Measurements from ENCODE around the gene ACAN. TPM values are rescaled to one million over a fixed set of nuclear protein-coding genes. Genes with fewer than 3 reads are reported as not detected.

Gene ACAN
- total RNA-seq, 1 experiment from 2014 or later, result 0.50 TPM

DNA sequence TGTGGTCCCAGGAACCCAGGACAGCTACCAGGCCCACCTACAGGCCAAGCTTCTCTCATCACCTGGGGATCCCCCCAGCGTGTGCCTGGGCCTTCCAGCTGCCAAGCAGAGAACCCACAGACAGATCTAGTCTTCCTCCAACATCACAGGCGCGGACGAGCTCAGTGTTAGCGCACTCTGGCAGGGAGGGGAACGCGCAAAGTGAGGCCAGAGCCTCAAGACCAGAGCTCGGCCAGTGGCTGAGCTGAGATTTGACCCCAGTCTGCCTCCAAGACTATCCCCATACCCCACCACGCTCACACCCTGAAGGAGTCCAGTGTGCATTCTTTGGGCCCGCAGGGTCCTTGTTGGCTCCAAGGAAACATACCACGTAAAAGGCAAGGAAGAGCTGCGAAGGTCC is 104.9 kb downstream of the ACAN start:
- no CpG with 5 or more reads among the region's 12 CpGs for WGBS (ENCODE audit: extremely low coverage, insufficient read length, low lambda C conversion rate)
- no peak overlapping the region for H2AFZ ChIP-seq (ENCODE audit: low read length)
- Mint-ChIP-seq H3K4me1 (peaks cover 54 to 84% of the 10 kb centered on the region in 2 experiments), H3K36me3 (ENCODE audit: insufficient read depth in 1 of 3, low read depth in 3 of 3) (peaks cover 79 to 94% (median 85%) of the 10 kb centered on the region in 3 experiments), H3K27me3 (ENCODE audit: low read depth) (no peaks in the 10 kb centered on the region), H3K9me3 (no peaks in the 10 kb centered on the region; a peak in 1 of 5 replicates), H3K27ac (peak overlapping the region; percentile 61 to 94 (median 90); a peak in 5 of 7 replicates), H3K4me3 (peak overlapping the region in 1 of 2 experiments; percentile 46; a peak in 2 of 5 replicates)
- H2BK15ac ChIP-seq (ENCODE audit: low read depth, low read length), result no peak overlapping the region
- no peaks in the 10 kb centered on the region for H3K27me3 ChIP-seq (ENCODE audit: insufficient read depth, low read length)
- no peak overlapping the region for H3K27ac ChIP-seq (ENCODE audit: insufficient read length, low read depth, low read length)
- H3K4me1 ChIP-seq (ENCODE audit: insufficient read depth, low read length), result peaks cover 8% of the 10 kb centered on the region
- peaks cover 26% of the 10 kb centered on the region for H3K79me1 ChIP-seq (ENCODE audit: insufficient read depth, low read depth, low read length, poor library complexity, severe bottlenecking)
- H2BK120ac ChIP-seq (ENCODE audit: low read depth, low read length, poor library complexity, severe bottlenecking), result no peak overlapping the region
- H3K79me2 ChIP-seq (ENCODE audit: insufficient read depth, low read length), result peaks cover 23% of the 10 kb centered on the region; the same call in 1 of the 2 replicates
- TF ChIP-seq, protein P1, sequence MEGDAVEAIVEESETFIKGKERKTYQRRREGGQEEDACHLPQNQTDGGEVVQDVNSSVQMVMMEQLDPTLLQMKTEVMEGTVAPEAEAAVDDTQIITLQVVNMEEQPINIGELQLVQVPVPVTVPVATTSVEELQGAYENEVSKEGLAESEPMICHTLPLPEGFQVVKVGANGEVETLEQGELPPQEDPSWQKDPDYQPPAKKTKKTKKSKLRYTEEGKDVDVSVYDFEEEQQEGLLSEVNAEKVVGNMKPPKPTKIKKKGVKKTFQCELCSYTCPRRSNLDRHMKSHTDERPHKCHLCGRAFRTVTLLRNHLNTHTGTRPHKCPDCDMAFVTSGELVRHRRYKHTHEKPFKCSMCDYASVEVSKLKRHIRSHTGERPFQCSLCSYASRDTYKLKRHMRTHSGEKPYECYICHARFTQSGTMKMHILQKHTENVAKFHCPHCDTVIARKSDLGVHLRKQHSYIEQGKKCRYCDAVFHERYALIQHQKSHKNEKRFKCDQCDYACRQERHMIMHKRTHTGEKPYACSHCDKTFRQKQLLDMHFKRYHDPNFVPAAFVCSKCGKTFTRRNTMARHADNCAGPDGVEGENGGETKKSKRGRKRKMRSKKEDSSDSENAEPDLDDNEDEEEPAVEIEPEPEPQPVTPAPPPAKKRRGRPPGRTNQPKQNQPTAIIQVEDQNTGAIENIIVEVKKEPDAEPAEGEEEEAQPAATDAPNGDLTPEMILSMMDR (conservative IDR thresholded peaks at IDR 0.05), result no peak
- peaks cover 9% of the 10 kb centered on the region for H3K23me2 ChIP-seq (ENCODE audit: insufficient read length, low read depth, low read length, poor library complexity, severe bottlenecking)
- H3K9ac ChIP-seq (ENCODE audit: extremely low read depth, insufficient read length, low read length), result no peak overlapping the region
- no peak overlapping the region for H3K23ac ChIP-seq (ENCODE audit: insufficient read length, low read depth, low read length)
- H3K56ac ChIP-seq (ENCODE audit: insufficient read length, low read depth, low read length), result no peak overlapping the region
- H2AK5ac ChIP-seq (ENCODE audit: insufficient read length, low read length), result no peak overlapping the region
- no peak overlapping the region for H3K4ac ChIP-seq (ENCODE audit: low read depth, low read length)
- no peak overlapping the region for H2BK5ac ChIP-seq (ENCODE audit: insufficient read length, low read length)
- no peak overlapping the region for H4K5ac ChIP-seq (ENCODE audit: insufficient read length, low read depth, low read length)
- H3K4me2 ChIP-seq (ENCODE audit: insufficient read depth, insufficient read length, low read length), result no peak overlapping the region
- H2BK20ac ChIP-seq (ENCODE audit: low read depth, low read length, poor library complexity, severe bottlenecking), result no peak overlapping the region
- no peak overlapping the region for H4K8ac ChIP-seq (replicated peaks; ENCODE audit: insufficient read length, low read depth, low read length)
- H3K18ac ChIP-seq (ENCODE audit: insufficient read length, low read depth, low read length), result no peak overlapping the region
- H2BK12ac ChIP-seq (ENCODE audit: insufficient read length, low read depth, low read length), result no peak overlapping the region
- DNase-seq, result no peak
- no peaks in the 10 kb centered on the region for H4K20me1 ChIP-seq (ENCODE audit: control insufficient read depth, insufficient read depth, insufficient read length)
- no peak overlapping the region for H4K91ac ChIP-seq (ENCODE audit: insufficient read length, low read depth, low read length)
- H3T11ph ChIP-seq (ENCODE audit: low read length), result no peak overlapping the region
- no peak overlapping the region; the same call in 1 of the 2 replicates for H3K14ac ChIP-seq (ENCODE audit: insufficient read depth, low read length)
- no peaks in the 10 kb centered on the region for H3K9me3 ChIP-seq (ENCODE audit: control insufficient read depth, low read depth, low read length)
